Measurements from ENCODE around the gene ZBTB21.
A peak's percentile ranks its signal among the peaks of the same experiment; 100 is the strongest.
"Not testable (repeated sequence)": the region's sequence is repeated elsewhere in the genome, so short reads cannot be mapped to it uniquely, and the experiment has no call there.

ZBTB21 gene

GRCh38 chr21:41966041-41966833 is 43.9 kb downstream of the ZBTB21 start:
- DNase-seq: no peak

DNA sequence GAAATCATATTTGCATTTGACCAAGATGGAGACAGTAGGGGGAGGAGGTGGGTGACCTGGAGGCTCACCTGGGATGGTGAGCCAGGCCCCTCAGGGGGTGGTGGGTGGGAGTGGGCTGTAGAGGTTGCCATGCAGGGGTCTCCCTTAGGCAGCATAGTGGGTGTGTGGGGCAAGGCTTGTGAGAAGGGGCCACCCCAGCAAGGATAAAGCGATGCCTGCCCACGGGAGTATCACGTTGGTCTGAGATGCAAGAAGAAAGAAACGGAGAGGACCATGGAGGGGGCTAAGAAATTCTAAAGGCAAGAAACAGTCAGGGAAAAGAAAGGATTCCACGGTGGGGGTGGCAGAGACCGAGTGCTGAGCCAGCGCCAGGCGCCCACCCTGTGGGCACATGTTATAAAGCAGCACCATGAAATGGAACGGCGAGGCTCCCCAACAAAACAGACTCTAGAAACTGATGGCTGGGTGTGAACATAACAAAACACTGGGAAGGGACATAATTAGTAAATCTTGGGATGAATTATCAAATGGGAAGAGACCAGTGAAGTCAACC is 44.6 kb downstream of the ZBTB21 start:
- no peak for DNase-seq

- DNase-seq: no peak
Measured at GRCh38 chr21:41965045-41965444, 45.1 kb downstream of the ZBTB21 start.

GRCh38 chr21:41964171-41964570 is 46.0 kb downstream of the ZBTB21 start:
- no peak for DNase-seq

DNA sequence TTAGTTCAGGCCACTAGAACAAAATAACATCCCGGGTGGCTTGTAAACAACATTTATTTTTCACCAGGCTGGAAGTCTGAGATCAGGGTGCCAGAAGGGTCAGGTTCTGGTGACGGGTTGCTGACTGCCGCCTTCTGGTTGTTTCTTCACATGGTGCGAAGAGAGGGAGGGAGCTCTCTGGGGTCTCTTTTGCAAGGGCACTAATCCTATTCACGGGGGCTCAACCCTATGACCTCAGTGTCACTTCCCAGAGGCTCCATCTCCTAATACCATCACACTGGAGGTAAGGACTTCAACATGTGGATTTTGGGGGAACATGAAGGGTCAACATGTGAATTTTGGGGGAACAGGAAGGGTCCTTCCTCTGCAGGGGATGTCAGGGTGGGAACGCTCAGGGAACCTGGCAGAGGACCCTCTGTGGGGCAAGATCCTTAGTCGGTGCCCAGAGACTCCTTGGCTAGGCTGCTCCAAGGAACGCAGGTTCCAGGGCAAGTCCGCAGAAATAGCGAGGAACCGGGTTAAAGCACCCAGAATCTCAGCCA is 47.7 kb downstream of the ZBTB21 start:
- DNase-seq: no peak

DNA sequence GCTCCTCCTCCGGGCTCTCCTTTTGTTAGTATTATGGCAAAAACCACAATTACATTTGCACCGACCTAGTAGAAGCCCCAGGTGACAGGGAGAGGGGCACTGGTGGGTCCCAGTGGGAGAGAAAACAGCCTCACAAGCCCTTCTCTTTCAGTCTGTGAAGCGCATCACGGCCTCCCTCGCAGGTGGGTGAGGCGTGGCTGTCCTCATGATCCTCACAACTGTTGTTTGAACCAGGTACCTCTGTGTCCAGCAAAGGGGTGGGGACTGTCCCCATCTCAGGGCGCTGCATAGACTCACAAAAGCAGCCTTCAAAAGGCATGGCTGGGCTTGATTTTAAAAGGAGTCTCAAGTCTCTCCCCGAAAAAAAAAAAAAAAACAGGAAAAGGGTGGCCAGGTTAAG is 48.4 kb downstream of the ZBTB21 start:
- DNase-seq: no peak

DNA sequence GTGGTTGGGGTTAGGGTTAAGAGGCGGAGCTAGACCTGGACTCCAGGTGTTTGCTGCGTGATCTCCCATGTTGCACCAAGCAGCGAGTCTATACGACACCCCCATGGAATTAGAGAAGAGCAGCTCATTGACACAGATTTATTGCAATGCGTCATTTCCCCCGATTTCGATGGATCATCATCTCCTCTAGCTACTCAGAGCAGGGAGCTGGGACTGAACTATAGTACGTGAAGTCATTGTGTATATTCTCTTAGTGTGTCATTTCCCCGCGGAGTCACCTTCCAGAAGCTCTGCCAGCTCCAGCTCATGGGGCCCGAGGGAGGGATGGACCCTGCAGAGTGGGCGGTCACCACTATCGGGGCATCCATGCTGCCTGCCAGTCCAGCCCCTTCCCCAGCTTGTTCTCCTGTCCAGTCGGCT is 48.9 kb downstream of the ZBTB21 start:
- no peak for DNase-seq

DNA sequence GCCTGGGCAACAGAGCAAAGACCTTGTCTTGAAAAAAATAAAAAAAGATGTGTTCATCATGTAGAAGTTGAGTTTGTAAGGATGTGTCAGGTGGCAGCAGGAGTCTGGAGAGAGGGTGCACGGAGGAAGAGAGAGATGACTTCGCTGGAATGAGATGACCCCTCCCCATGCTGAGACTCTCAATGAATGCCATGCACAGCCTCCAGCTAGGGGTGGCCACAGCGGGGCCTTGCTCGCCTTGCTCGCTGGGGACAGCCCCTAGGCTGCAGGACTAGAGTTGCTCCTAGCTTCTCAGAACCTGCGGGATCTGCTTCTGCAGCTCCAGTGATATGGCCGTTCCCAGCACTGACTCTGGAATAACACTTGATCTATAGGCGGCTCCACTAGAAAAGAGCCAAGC is 49.8 kb downstream of the ZBTB21 start:
- no peak for DNase-seq

GRCh38 chr21:41959697-41960096 is 50.5 kb downstream of the ZBTB21 start:
- DNase-seq: not testable (repeated sequence)

- DNase-seq: no peak
Measured at GRCh38 chr21:41958886-41959563, 51.1 kb downstream of the ZBTB21 start.

DNA sequence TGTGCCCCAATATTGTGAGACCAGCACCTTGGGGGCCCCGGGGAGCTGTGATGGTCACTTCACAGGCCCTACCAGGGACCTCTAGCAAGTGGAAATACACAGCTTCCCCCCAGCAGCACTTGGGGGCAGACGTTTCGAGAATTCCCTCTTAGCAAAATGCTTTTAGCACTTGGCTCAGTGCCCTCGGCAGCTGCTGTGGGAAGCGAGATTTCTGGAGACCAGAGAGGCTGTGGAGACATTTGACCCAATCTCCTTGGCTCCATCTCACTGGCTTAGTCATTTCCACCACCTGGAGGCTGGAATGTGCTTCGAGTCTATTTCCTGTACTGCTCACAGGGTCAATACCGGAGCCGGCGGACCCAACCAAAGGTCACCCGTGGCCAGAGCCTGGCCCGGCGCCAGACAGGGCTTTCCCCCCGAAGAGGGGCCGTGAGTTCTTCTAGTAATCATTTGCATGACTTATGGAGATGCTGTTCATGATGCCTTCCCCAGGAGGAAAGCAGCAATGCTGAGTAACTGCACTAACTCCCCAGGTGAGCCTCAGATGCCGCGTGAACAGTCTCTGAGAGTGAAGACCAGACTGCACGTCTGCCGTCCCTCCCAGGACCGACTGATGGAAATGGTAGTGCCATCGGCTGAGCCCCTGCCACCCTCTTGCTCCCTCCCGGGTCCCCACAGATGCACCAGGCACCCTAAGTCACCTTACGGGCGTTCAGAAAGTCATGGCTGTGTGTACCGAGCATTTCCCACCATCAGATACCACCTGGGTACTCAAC is 52.0 kb downstream of the ZBTB21 start:
- peak; percentile 50 for DNase-seq

- DNase-seq: no peak
Measured at GRCh38 chr21:41956926-41957729, 53.0 kb downstream of the ZBTB21 start.

DNA sequence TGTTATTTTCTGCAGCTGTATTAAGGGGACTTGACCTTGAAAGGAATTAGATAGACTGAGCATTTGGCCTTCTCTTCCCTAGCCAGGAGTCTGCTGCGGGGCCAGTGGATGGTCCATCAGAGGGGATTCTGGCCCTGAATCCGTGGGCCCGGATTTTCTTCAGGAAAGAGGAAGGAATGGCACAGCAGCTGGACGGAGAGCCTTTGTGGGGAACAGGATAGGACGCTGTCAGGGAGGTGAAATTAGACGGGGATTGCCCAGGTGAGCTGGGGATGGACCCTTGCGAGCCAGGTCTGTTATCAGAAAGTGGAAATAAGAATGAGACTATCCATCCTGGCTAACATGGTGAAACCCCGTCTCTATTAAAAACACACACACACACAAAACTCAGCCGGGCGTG is 54.6 kb downstream of the ZBTB21 start:
- no peak for DNase-seq

DNA sequence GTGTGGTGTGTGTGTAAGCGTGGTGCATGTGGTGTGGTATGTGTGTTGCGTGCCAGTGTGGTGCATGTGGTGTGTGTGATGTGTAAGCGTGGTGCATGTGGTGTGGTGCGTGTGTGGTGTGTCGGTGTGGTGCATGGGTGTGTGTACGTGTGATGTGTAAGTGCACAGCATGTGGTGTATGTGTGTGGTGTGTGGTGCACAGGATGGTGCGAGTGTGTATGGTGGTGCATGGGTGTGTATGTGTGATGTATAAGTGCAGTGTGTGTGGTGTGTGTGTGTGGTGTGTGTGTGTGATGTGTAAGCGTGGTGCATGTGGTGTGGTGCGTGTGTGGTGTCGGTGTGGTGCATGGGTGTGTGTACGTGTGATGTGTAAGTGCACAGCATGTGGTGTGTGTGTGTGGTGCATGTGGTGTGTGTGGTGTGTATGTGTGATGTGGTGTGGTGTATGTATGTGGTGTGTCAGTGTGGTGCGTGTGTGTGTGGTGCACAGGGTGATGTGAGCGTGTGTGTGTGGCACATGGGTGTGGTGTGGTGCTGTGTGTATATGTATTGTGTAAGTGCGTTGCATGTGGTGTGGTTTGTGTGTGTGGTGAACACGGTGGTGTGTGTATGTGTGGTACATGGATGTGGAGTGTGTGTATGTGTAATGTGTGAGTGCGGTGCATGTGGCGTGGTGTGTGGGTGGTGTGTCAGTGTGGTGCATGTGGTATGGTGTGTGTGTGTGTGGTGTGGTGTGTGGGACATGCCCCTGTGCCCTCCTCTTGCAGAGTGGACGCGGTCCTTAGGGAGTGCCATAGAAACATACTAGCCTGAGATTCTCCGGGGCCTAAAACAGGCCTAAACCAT is 55.3 kb downstream of the ZBTB21 start:
- no peak for DNase-seq

- peak; percentile 27 for DNase-seq
Measured at GRCh38 chr21:41953831-41954653, 56.1 kb downstream of the ZBTB21 start, which contains the start of gene C2CD2. C2CD2 (minus strand) TSS chr21:41954018; CDS start chr21:41953648, 370 bp downstream.

DNA sequence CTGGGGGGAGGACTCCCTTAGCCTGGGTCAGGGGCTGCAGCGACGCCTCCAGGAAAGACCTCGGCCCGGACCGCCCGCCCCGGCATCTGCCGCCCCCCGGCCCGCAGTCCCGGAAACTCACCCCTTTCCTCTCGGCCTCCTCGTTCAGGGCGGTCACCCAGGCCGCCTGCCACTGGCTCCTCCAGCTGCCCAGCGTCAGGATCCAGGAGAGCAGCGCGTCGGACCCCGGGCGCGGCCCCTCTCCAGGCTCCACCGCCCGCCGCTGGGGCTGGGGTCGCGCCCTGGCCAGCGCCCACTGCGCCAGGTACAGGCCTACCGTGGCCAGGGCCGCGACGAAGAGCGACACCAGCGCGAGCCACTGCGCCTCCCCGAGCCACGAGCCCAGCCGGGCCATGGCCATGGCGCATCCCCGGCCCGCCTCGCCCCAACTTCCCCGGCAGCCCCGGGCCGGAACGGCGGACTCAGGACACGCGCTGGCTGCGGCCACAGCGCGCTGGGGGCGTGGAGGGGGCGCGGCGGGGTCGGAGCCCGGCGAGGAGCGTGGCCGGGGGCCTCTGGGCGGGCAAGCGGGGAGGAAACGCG is 56.8 kb downstream of the ZBTB21 start:
- DNase-seq: no peak

- DNase-seq: no peak
Measured at GRCh38 chr21:41952568-41953248, 57.5 kb downstream of the ZBTB21 start.

- DNase-seq: no peak
Measured at GRCh38 chr21:41951876-41952567, 58.1 kb downstream of the ZBTB21 start.

Data from NCI-H1105 treated with DMSO at 0.1 percent for 48 hours (cell line).